SJSA1 (cell line): ENCODE results near the gene NELFA. TPM values are rescaled to one million over a fixed set of nuclear protein-coding genes. Genes with fewer than 3 reads are reported as not detected.

Experiments
- DNase-seq, 2 experiments: peaks; one replicate each; pipeline ENCODE4 v3.0.0-alpha.2; 2015 to 2020; ENCODE audit warnings: low spot score in 2 of 2, low read depth in 1 of 2
- H3K27ac ChIP-seq: fragments of 250-450 bp; sonication (Bioruptor Pico); 2 replicates; pipeline ENCODE4 v1.5.1; 2020; ENCODE audit warnings: mild to moderate bottlenecking, moderate library complexity
- H3K27me3 ChIP-seq: fragments of 250-450 bp; sonication (Bioruptor Pico); replicated peaks from 2 replicates; pipeline ENCODE4 v1.5.1; 2020; ENCODE audit warnings: mild to moderate bottlenecking, moderate library complexity
- H3K36me3 ChIP-seq: fragments of 250-450 bp; sonication (Bioruptor Pico); 2 replicates; pipeline ENCODE4 v1.5.1; 2020; ENCODE audit warnings: mild to moderate bottlenecking
- H3K4me1 ChIP-seq: fragments of 250-450 bp; sonication (Bioruptor Pico); replicated peaks from 2 replicates; pipeline ENCODE4 v1.6.1; 2021; ENCODE audit warnings: mild to moderate bottlenecking
- H3K4me3 ChIP-seq: fragments of 250-450 bp; sonication (Bioruptor Pico); 2 replicates; pipeline ENCODE4 v1.5.1; 2020; ENCODE audit warnings: mild to moderate bottlenecking
- H3K9me3 ChIP-seq: fragments of 250-450 bp; sonication (Bioruptor Pico); replicated peaks from 2 replicates; pipeline ENCODE4 v1.5.1; 2020; ENCODE audit warnings: mild to moderate bottlenecking
- total RNA-seq: library from RNA; depleted of rRNA; stranded (reverse); fragments of >200 nt; shearing (Covaris generic); gene quantifications from 2 replicates; pipeline ENCODE4 v1.2.3, GENCODE V29; 2014

The NELFA gene
- total RNA-seq, 1 experiment from 2014 or later = 9.2 TPM

DNA sequence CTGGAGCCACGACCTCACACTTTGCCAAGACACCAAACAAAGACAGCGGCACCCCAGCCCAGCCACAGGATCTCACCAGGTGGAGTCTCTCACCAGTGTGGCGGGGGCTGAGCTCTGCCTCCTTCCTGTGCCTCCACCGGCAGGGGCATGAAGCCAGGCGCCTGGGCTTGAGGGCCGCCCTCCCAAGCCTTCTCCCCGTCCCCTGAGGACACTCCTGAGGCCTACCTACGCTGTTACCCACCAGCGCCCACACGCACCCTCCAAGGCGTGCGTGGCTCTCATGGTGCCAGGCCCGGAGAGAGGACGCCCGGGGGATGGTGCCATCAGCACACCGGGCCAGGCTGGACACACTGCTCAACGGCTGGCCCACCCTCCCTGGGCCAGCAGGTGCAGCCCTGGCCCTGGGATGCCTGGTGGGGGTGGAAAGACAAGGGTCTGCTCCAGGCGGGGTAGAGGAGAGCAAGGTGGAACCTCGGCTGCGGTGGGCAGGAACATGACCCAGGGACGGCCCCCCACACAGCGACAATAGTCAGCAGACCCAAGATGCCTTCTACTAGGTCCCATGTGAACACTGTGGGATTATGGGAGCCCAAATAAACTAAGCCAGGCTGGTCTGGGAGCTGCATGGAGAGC lies 22.1 kb downstream of the NELFA start:
- DNase-seq = no peak
- Histone ChIP-seq H3K27me3 (no peaks in the 10 kb centered on the region), H3K27ac (no peak overlapping the region), H3K9me3 (no peaks in the 10 kb centered on the region), H3K36me3 (peaks cover 18% of the 10 kb centered on the region), H3K4me3 (no peak overlapping the region), H3K4me1 (no peaks in the 10 kb centered on the region)

DNA sequence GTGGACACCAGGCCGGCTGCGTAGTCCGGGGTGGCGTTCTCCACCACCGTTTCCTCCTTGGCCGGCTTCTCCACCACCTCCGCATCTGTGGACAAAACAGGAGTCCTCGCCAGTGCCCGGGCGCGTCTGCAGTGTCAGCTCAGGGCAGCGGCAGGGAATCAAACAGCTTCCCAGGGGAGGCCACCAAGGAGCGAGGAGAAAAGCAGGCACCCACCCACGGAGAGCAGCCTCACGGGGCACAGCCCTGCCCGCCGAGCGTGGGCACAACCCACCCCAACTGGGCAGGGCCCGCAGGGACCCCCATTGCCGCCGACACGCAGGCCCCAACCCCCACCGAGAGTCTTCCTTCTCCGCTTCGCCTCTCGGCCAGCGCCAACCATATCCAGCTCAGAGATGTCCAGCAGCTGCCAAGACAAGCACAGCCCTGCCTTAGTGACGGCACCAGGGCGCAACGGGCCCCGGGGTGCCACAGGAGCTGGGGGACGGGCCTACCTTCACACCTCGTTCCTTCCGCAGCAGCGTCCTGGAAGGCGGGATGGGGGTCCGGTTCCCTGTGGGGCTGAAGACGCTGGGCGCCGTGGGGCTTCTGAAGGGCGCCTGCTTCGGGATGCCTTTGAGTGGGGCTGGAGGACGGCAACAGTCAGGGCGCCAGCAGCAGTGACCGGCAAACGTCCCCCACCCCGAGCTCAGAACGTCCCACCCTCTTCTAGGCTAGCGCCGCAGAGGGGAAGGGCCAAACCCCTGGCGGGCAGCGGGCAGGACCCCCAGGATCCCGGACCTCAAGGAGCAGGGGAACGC lies 22.8 kb downstream of the NELFA start:
- peaks cover 23% of the 10 kb centered on the region for H3K36me3 ChIP-seq
- no peak overlapping the region for H3K4me3 ChIP-seq
- no peaks in the 10 kb centered on the region for H3K9me3 ChIP-seq
- no peaks in the 10 kb centered on the region for H3K27me3 ChIP-seq
- H3K4me1 ChIP-seq = no peaks in the 10 kb centered on the region
- no peak overlapping the region for H3K27ac ChIP-seq
- DNase-seq = no peak

DNA sequence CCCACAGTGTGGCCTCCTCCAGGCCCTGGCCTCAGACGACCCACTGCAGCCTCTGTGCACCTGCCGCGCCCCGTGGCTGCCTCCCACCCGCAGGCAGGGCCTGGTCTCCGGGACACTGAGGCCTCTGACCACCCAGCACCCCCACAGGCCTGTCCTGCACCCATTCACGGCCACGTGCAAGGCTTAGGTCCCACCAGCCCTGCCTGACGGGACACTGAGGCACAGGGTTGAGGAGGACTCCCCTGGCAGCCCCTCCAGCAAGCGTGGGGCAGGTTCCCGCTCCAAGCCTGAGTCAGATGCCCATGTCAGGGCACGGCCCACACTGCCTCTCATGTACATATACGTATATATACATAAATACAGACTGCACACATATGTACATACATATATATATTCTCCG lies 23.5 kb downstream of the NELFA start:
- Histone ChIP-seq H3K36me3 (peaks cover 28% of the 10 kb centered on the region), H3K27me3 (no peaks in the 10 kb centered on the region), H3K9me3 (no peaks in the 10 kb centered on the region), H3K4me1 (no peaks in the 10 kb centered on the region), H3K4me3 (no peak overlapping the region), H3K27ac (no peak overlapping the region)
- DNase-seq = no peak

DNA sequence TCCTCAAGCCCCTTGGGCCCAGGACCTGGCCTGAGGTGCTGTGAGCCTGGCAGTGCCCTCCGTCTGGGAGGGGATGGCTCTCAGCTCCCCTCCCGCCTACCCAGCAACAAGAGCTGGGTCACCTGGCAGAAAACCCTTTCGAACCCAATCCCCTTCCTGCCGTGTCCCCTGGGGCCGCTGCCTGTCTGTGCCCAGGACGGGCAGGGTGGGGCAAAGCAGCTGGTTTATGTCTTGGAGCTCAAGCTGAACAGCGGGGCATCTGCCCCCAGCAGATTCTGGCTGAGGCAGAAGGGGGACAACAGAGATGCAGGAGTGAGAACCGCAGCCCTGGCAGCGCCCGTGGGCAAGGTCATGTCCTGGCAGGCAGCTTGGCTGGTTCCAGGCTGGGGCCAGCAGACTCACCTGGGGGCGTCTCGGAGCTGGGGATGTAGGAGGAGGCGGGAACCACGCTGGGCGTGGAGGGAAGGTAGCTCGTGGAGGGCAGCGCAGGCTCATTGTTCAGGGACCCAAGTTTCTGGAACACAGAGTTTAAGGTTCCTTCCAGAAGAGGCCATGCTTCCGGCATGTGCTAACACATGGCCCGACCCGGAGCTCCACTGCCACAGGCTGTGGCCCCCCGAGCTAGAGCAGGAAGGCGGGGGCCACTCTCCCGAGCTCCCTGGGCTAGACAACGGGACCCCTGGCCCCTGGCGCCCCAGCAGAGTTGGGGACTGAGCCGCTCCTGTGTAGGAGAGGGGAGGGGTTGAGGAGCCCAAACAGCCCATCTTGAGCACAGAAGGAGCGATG lies 24.2 kb downstream of the NELFA start:
- H3K27ac ChIP-seq = no peak overlapping the region
- H3K36me3 ChIP-seq = peaks cover 28% of the 10 kb centered on the region
- H3K4me3 ChIP-seq = no peak overlapping the region
- H3K4me1 ChIP-seq = no peaks in the 10 kb centered on the region
- H3K27me3 ChIP-seq = no peaks in the 10 kb centered on the region
- H3K9me3 ChIP-seq = no peaks in the 10 kb centered on the region
- no peak for DNase-seq

DNA sequence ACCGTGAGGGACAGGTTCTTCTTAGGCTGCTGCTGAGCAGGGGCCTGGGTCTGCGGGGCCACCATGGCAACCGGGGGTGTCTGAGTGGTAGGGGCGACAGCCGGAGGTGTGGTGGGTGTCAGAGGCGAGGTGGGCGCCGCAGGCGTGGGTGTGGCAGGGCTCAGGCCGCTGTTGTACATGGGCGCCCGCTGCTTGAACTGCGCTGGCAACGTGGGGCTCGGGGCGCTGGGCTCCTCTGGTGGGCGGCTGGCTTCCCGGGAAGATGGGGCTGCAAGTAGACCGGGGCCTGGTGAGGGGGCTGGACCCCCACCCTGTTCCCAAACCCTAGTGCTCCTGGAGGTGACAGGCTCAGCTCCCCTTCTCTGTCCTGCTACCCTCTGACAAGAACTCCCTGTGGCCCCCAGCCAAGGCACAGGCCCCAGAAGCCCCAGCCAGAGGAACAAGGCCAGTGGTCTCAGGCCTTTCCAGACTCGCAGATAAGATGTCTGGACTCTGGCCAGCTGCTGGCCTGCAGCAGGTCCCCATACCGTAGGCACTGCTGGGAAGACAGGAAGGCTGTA lies 24.8 kb downstream of the NELFA start:
- no peak for DNase-seq
- Histone ChIP-seq H3K27me3 (no peaks in the 10 kb centered on the region), H3K4me1 (no peaks in the 10 kb centered on the region), H3K9me3 (no peaks in the 10 kb centered on the region), H3K4me3 (no peak overlapping the region), H3K27ac (no peak overlapping the region), H3K36me3 (peaks cover 28% of the 10 kb centered on the region)

DNA sequence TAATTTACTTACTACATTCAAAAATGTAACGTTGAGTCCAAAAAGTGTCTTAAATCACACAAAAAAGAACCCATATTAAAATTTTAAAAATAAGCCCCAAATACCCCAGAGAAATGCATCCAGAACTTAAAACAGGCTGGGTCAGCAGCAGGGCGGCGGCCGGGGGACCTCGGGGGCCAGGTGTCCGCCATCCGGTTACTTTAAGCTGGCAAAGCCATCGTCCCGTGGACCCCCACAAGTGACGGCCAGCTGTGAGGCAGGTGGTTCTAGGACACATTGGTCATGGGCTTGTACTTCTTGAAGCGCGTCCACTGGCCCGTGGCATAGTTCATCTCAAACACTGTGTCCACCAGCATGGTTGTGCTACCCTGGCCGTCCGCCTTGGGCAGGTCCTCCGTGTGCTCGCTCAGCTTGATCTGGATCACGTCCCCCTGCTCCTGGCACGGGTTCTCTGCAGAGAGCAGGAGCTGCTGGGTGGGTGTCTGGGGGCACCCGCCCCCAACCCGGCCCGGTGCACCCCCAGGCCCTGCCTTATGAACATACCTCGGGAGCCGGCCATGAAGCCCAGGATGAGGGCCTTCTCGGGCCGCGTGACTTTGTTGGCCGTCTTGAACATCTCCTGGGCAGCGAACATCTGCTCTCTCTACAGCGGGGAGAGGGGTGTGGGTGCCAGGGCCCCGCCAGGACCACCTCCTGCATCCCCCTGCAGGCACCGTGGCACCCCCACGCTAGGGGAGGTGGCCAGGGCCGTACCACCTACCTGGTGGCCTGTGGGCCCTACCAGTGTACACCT lies 25.5 kb downstream of the NELFA start:
- DNase-seq = no peak
- no peak overlapping the region for H3K27ac ChIP-seq
- no peaks in the 10 kb centered on the region for H3K9me3 ChIP-seq
- no peaks in the 10 kb centered on the region for H3K27me3 ChIP-seq
- no peak overlapping the region for H3K4me3 ChIP-seq
- no peaks in the 10 kb centered on the region for H3K4me1 ChIP-seq
- H3K36me3 ChIP-seq = peaks cover 32% of the 10 kb centered on the region

DNA sequence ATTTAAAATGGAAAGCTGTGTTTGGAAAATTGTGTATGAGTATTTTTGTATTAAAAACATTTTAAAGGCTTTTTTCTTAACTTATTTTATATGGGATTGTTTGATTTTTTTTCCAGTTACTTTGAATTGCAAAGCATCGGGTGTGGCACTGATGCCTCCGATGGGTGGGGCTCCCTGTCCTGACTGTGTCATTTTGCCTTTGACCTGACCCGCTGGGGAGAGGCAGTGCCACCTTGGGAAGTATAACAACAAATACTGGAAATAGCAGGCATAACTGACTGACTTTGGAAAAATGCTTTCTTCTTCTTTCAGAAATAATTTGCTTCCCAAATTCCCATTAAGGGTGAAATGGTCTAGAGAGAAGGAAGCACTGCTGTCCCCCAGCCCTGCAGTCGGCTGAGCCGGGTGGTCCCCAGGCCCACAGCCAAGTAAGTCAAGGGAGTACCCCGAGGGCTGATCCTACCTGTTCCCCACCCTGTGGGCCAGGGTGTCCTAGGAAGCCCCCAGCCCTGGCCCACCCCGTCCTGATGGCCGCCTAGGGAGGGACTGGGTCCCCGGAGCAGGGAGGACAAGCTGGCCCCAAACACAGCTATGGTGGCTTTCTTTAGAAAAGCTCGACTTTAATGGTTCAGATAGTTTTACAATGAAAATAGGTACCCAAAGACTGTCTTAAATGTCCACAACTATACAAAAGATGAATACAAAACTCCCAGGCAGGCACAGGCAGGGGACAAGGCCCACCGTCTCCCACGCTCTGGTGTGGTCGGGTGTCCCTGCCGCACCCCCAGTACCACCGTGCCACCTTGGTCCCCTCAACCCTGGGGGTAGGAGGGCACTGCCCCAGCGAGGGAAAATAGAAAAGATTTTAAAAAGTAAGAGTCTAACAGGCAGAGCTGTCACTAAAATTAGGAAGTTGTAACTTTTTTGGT lies 26.4 kb downstream of the NELFA start:
- H3K27ac ChIP-seq = no peak overlapping the region
- DNase-seq = no peak
- H3K4me1 ChIP-seq = no peaks in the 10 kb centered on the region
- H3K27me3 ChIP-seq = no peaks in the 10 kb centered on the region
- no peaks in the 10 kb centered on the region for H3K9me3 ChIP-seq
- no peak overlapping the region for H3K4me3 ChIP-seq
- H3K36me3 ChIP-seq = peaks cover 33% of the 10 kb centered on the region

DNA sequence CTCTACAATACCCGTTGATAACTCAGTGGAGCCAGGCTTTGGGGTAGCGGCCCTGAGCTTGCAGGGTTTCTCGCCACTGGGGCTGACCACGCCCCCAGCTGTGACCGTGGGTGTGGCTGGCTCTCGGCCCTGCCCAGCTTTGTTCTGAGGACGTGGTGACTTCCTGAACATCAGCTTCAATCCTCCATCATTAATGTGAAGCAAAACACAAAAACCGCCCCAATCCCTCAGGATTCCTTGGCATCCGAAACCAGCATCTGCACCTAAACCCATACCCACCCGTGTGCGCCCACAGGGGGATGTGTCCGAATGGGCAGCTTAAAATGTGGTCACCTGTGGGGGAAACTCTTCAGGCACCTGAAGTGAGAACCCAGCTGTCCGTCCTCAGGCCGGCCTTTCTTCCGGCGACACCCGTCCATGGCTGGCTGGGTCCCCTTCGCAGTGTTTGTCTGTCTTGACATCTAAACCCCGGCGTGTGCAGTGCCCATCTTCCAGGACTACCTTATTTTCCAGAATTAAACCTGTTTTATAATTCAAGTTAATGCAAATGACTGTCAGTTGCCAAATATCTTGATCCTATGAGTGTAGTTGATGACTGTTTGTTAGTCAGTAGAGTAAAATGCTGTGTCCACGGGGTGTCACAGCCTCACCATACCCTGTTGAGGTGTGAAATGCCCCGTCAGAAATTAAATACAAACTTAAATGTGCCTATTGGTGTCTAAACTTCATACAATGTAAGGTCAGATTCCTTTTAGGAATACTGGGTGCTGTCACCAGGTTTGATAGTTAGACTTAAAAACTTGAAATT lies 27.3 kb downstream of the NELFA start:
- DNase-seq = no peak
- H3K9me3 ChIP-seq = no peaks in the 10 kb centered on the region
- H3K36me3 ChIP-seq = peaks cover 38% of the 10 kb centered on the region

DNA sequence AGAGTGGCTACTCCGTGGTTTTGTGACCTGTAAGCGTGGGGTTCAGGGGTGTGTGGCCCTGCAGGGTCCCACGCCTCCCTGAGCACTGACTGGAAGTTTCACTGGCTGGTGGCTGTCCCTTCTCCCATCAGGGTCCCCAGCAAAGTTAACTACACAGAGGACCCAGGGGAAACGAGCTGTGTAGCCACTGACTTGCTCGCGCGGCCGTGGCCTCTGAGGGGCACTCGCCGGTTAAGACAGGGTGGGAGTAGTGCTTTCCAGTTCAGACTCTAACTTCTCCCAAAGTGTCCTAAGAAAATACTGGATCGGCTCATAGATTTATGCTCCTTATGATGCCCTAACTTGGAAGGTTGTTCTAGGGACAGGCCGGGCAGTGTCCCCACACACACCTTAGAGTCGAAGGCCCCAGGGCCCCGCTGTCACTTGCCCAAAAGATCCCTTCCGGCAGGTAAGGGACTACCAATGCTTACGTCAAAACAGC lies 28.2 kb downstream of the NELFA start:
- H3K36me3 ChIP-seq = peaks cover 44% of the 10 kb centered on the region
- no peak for DNase-seq
- H3K4me3 ChIP-seq = no peak overlapping the region
- no peaks in the 10 kb centered on the region for H3K4me1 ChIP-seq
- H3K27me3 ChIP-seq = no peaks in the 10 kb centered on the region
- H3K27ac ChIP-seq = no peak overlapping the region
- no peaks in the 10 kb centered on the region for H3K9me3 ChIP-seq

More for the DNA sequence above, 27.3 kb downstream of the NELFA start:
- no peaks in the 10 kb centered on the region for H3K27me3 ChIP-seq
- H3K4me1 ChIP-seq = no peaks in the 10 kb centered on the region
- no peak overlapping the region for H3K4me3 ChIP-seq
- H3K27ac ChIP-seq = no peak overlapping the region

DNA sequence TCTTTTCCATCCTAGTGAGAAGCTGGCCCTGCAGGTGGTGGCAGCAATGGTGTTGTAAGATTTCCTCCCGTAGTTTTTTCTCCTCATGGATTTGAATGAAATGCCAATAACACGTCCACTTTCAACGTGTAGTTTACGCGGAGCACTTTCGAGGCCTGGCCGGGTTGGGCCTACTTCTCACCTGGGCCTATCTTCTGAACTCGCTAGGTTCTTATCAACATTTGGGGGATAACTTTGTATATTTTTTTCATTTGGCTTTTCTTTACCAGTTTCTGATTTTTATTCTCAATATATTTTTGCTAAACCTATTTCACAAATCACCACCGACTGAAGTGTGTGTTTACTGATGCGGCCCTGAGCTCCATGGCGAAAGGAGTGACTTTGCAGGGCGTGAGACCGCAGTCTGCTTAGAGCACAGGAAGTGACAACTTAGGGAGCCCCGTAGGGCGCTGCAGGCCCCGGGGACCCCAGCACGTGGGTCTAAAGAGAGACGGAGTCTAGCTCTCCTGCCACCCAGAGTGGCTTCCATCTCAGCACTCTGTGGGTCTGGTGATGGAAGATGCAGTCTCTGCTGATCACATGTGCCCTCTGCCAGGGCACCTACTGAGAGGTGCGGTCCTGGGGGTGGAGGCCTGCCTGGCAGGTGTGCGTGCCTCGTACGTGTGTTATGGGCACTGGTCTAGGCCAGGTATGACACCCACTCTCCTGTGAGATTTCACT lies 29.1 kb downstream of the NELFA start:
- Histone ChIP-seq H3K36me3 (peaks cover 54% of the 10 kb centered on the region), H3K9me3 (no peaks in the 10 kb centered on the region), H3K27me3 (no peaks in the 10 kb centered on the region), H3K27ac (no peak overlapping the region), H3K4me3 (no peak overlapping the region), H3K4me1 (no peaks in the 10 kb centered on the region)
- DNase-seq = no peak

DNA sequence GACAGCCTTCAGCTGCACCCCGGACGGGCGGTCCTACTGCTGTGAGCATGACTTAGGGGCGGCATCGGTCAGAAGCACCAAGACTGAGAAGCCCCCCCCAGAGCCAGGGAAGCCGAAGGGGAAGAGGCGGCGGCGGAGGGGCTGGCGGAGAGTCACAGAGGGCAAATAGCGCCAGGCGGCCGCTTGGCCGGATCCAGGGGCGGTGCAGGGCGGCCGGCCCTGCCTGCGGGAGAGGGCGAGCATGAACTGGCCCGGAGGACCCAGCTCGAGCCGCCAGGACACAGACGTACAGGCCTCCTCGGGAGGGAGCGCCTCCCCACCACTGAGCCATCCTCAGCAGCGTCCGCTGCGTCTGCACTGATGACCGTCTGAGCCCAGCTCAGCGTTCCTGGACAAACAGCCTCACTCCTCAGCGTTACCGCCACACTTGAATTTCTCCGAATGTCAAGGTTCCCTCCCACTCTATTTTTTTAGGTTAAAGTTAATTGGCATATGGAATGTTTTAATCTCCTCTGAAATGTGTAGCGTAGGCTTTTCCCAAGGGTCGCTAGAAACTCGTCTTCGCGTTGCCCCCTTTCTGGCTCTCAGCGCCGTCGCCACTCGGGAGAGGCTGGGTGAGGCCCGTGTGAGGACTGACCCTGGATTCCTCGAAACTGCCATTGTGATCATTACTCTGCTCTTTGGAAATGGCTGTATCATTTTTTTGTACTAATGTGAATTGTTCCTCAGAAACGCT lies 29.9 kb downstream of the NELFA start:
- H3K4me1 ChIP-seq = no peaks in the 10 kb centered on the region
- H3K9me3 ChIP-seq = no peaks in the 10 kb centered on the region
- peaks cover 53% of the 10 kb centered on the region for H3K36me3 ChIP-seq

More for the DNA sequence above, 29.9 kb downstream of the NELFA start:
- H3K4me3 ChIP-seq = no peak overlapping the region
- H3K27me3 ChIP-seq = no peaks in the 10 kb centered on the region
- no peak for DNase-seq
- no peak overlapping the region for H3K27ac ChIP-seq
